WTC11 (cell line): ENCODE data around the gene MEGF6. TPM values are rescaled to one million over a fixed set of nuclear protein-coding genes. Genes with fewer than 3 reads are reported as not detected.

ENCODE experiments used
- ATAC-seq: fragments of 200-7000 bp; cut with Tn5 transposase; 2 replicates; pipeline ENCODE4 v1.10.0; 2021; ENCODE audit warnings: mild to moderate bottlenecking, moderate library complexity
- CTCF ChIA-PET: fragments of 300-600 bp; sonication (Branson Sonifier 250); formaldehyde crosslinking; loops from one replicate; lab custom pipeline; 2021; ENCODE audit warnings: antibody characterized with exemption; lab: Charles Lee
- POLR2A ChIA-PET: fragments of 350-600 bp; sonication (Branson Sonifier 250); formaldehyde crosslinking; loops from one replicate; lab custom pipeline; 2021; ENCODE audit warnings: antibody characterized with exemption; lab: Charles Lee
- DNase-seq: peaks from one replicate; pipeline ENCODE4 v3.0.0; 2021; ENCODE audit warnings: low spot score
- H3K27ac Mint-ChIP-seq: 2 replicates; pipeline ENCODE4 v1.8.0; 2021; ENCODE audit warnings: mixed read lengths
- H3K27me3 Mint-ChIP-seq: 2 replicates; pipeline ENCODE4 v1.8.0; 2021; ENCODE audit warnings: low read depth, mild to moderate bottlenecking, moderate library complexity, mixed read lengths
- H3K36me3 Mint-ChIP-seq: 2 replicates; pipeline ENCODE4 v1.8.0; 2021; ENCODE audit warnings: mixed read lengths
- H3K4me1 Mint-ChIP-seq: 2 replicates; pipeline ENCODE4 v1.8.0; 2022; ENCODE audit warnings: mixed read lengths
- H3K4me3 Mint-ChIP-seq: 2 replicates; pipeline ENCODE4 v1.8.0; 2021; ENCODE audit warnings: mild to moderate bottlenecking, moderate library complexity, mixed read lengths
- H3K9me3 Mint-ChIP-seq: 2 replicates; pipeline ENCODE4 v1.8.0; 2021; ENCODE audit warnings: mixed read lengths
- ATF1 ChIP-seq: sonication (generic); formaldehyde crosslinking; IDR thresholded peaks from 2 replicates; pipeline ENCODE4 v1.8.1; 2023; ENCODE audit warnings: mild to moderate bottlenecking, moderate library complexity, missing genetic modification reagents
- ATF3 ChIP-seq: sonication (generic); formaldehyde crosslinking; conservative IDR thresholded peaks from 2 replicates; pipeline ENCODE4 v1.8.1; 2022; ENCODE audit warnings: mild to moderate bottlenecking, missing genetic modification reagents
- CDX4 ChIP-seq: fragments of 250-450 bp; sonication (Bioruptor Pico); IDR thresholded peaks from 2 replicates; pipeline ENCODE4 v1.9.0; 2021; ENCODE audit warnings: moderate library complexity, mild to moderate bottlenecking, inconsistent platforms, borderline replicate concordance
- CTCF ChIP-seq: fragments of 200-600 bp; IDR thresholded peaks from 2 replicates; pipeline ENCODE4 v1.8.0; 2022; ENCODE audit warnings: antibody characterized with exemption
- ESRRA ChIP-seq: sonication (generic); formaldehyde crosslinking; IDR thresholded peaks from 2 replicates; pipeline ENCODE4 v1.8.1; 2022; ENCODE audit warnings: mild to moderate bottlenecking, missing genetic modification reagents, borderline replicate concordance
- KAT7 ChIP-seq: sonication (generic); formaldehyde crosslinking; IDR thresholded peaks from 2 replicates; pipeline ENCODE4 v1.8.1; 2023; ENCODE audit warnings: missing genetic modification reagents, mild to moderate bottlenecking, borderline replicate concordance
- MXD4 ChIP-seq: fragments of 250-450 bp; sonication (Bioruptor Pico); IDR thresholded peaks from 2 replicates; pipeline ENCODE4 v1.8.0; 2021; ENCODE audit warnings: mild to moderate bottlenecking, moderate library complexity, borderline replicate concordance
- MYBL2 ChIP-seq: sonication (generic); formaldehyde crosslinking; IDR thresholded peaks from 2 replicates; pipeline ENCODE4 v1.8.1; 2023; ENCODE audit warnings: mild to moderate bottlenecking, moderate library complexity, missing genetic modification reagents
- NFATC4 ChIP-seq: fragments of 250-450 bp; sonication (Bioruptor Pico); IDR thresholded peaks from 2 replicates; pipeline ENCODE4 v1.9.0; 2021; ENCODE audit warnings: mild to moderate bottlenecking
- NR1H2 ChIP-seq: sonication (generic); formaldehyde crosslinking; IDR thresholded peaks from 2 replicates; pipeline ENCODE4 v1.9.0; 2021; ENCODE audit warnings: mild to moderate bottlenecking, moderate library complexity, missing genetic modification reagents
- OVOL2 ChIP-seq: fragments of 250-450 bp; sonication (Bioruptor Pico); IDR thresholded peaks from 2 replicates; pipeline ENCODE4 v1.9.0; 2021; ENCODE audit warnings: mild to moderate bottlenecking, borderline replicate concordance
- SOX15 ChIP-seq: fragments of 250-450 bp; sonication (Bioruptor Pico); IDR thresholded peaks from 2 replicates; pipeline ENCODE4 v1.9.0; 2021; ENCODE audit warnings: mild to moderate bottlenecking
- SP1 ChIP-seq: sonication (generic); formaldehyde crosslinking; conservative IDR thresholded peaks from 2 replicates; pipeline ENCODE4 v1.8.1; 2022; ENCODE audit warnings: missing genetic modification reagents
- ZMAT4 ChIP-seq: fragments of 250-450 bp; sonication (Bioruptor Pico); IDR thresholded peaks from 2 replicates; pipeline ENCODE4 v1.9.0; 2021; ENCODE audit warnings: mild to moderate bottlenecking
- ZNF232 ChIP-seq: sonication (generic); formaldehyde crosslinking; IDR thresholded peaks from 2 replicates; pipeline ENCODE4 v1.8.0; 2022; ENCODE audit warnings: mild to moderate bottlenecking, missing genetic modification reagents
- ZSCAN18 ChIP-seq: fragments of 250-450 bp; sonication (Bioruptor Pico); IDR thresholded peaks from 2 replicates; pipeline ENCODE4 v2.1.2; 2022; ENCODE audit warnings: mild to moderate bottlenecking, moderate library complexity
- total RNA-seq: library from RNA; stranded (reverse); gene quantifications from 3 replicates; pipeline ENCODE4 v1.2.3, GENCODE V29; 2021
- TF ChIP-seq, protein P1 (sequence below): sonication (generic); formaldehyde crosslinking; IDR thresholded peaks from 2 replicates; pipeline ENCODE4 v1.8.1; 2022; ENCODE audit warnings: missing genetic modification reagents, borderline replicate concordance
- TF ChIP-seq, protein P2 (sequence below): sonication (generic); formaldehyde crosslinking; IDR thresholded peaks from 2 replicates; pipeline ENCODE4 v1.8.1; 2022; ENCODE audit warnings: low read depth, mild to moderate bottlenecking, moderate library complexity, missing genetic modification reagents, borderline replicate concordance
- TF ChIP-seq, protein P3 (sequence below): fragments of 250-450 bp; sonication (Bioruptor Pico); IDR thresholded peaks from 2 replicates; pipeline ENCODE4 v1.9.0; 2021; ENCODE audit warnings: mild to moderate bottlenecking, borderline replicate concordance
- TF ChIP-seq, protein P4 (sequence below): sonication (generic); formaldehyde crosslinking; IDR thresholded peaks from 2 replicates; pipeline ENCODE4 v1.8.1; 2022; ENCODE audit warnings: mild to moderate bottlenecking, missing genetic modification reagents, moderate library complexity, borderline replicate concordance

MEGF6 gene
- total RNA-seq, 1 experiment from 2014 or later, result 24.9 TPM

DNA sequence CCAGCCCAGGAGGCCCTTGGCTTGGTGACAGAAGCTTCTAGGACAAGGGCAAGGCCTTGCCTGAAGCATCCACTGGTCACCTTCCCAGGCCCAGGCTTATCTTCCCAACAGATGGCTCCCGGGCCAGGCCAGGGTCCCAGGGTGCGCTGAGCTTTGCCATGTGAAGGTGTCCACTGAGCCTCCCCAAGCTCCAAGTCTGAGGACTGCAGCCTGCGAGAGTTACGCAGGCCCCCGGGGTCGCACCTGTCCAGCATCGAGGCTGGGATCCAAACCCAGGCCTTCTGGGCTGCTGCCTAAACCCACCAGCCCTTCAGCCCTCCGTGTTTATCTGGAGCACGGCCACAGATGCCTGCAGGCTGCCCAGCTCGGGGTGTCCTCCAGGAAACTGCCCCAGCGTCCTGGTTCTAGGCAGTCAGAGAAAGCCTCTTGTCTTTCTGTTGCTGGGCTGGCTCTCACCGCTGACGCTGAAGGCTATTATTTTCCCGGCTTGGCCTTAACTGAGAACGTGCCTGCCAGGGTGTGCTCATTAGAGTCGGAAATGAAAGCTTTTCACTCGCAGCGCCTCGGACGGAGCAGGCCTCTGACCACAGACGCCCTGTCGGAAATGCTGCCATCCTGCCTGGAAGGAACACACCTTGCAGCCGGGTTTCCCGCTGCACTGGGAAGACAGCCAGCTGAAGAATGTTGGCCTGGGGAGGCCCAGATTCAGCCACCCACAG, 71.4 kb downstream of the MEGF6 start:
- TF ChIP-seq NR1H2 (CRISPR knock-in tag), result no peak
- no peak for TF ChIP-seq CDX4
- no peak for TF ChIP-seq OVOL2 (CRISPR knock-in tag)
- TF ChIP-seq ZMAT4 (CRISPR knock-in tag), result no peak
- TF ChIP-seq ATF3 (CRISPR knock-in tag), result no peak
- no peak for TF ChIP-seq ZSCAN18
- TF ChIP-seq ZNF232 (CRISPR knock-in tag), result no peak
- no peak for TF ChIP-seq ESRRA (CRISPR knock-in tag)
- TF ChIP-seq, protein P1, sequence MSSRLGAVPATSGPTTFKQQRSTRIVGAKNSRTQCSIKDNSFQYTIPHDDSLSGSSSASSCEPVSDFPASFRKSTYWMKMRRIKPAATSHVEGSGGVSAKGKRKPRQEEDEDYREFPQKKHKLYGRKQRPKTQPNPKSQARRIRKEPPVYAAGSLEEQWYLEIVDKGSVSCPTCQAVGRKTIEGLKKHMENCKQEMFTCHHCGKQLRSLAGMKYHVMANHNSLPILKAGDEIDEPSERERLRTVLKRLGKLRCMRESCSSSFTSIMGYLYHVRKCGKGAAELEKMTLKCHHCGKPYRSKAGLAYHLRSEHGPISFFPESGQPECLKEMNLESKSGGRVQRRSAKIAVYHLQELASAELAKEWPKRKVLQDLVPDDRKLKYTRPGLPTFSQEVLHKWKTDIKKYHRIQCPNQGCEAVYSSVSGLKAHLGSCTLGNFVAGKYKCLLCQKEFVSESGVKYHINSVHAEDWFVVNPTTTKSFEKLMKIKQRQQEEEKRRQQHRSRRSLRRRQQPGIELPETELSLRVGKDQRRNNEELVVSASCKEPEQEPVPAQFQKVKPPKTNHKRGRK, result no peak
- no peak for TF ChIP-seq CTCF
- TF ChIP-seq KAT7 (CRISPR knock-in tag), result no peak
- TF ChIP-seq, protein P2, sequence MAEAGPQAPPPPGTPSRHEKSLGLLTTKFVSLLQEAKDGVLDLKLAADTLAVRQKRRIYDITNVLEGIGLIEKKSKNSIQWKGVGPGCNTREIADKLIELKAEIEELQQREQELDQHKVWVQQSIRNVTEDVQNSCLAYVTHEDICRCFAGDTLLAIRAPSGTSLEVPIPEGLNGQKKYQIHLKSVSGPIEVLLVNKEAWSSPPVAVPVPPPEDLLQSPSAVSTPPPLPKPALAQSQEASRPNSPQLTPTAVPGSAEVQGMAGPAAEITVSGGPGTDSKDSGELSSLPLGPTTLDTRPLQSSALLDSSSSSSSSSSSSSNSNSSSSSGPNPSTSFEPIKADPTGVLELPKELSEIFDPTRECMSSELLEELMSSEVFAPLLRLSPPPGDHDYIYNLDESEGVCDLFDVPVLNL (CRISPR knock-in tag), result no peak
- no peak for TF ChIP-seq MYBL2
- TF ChIP-seq, protein P3, sequence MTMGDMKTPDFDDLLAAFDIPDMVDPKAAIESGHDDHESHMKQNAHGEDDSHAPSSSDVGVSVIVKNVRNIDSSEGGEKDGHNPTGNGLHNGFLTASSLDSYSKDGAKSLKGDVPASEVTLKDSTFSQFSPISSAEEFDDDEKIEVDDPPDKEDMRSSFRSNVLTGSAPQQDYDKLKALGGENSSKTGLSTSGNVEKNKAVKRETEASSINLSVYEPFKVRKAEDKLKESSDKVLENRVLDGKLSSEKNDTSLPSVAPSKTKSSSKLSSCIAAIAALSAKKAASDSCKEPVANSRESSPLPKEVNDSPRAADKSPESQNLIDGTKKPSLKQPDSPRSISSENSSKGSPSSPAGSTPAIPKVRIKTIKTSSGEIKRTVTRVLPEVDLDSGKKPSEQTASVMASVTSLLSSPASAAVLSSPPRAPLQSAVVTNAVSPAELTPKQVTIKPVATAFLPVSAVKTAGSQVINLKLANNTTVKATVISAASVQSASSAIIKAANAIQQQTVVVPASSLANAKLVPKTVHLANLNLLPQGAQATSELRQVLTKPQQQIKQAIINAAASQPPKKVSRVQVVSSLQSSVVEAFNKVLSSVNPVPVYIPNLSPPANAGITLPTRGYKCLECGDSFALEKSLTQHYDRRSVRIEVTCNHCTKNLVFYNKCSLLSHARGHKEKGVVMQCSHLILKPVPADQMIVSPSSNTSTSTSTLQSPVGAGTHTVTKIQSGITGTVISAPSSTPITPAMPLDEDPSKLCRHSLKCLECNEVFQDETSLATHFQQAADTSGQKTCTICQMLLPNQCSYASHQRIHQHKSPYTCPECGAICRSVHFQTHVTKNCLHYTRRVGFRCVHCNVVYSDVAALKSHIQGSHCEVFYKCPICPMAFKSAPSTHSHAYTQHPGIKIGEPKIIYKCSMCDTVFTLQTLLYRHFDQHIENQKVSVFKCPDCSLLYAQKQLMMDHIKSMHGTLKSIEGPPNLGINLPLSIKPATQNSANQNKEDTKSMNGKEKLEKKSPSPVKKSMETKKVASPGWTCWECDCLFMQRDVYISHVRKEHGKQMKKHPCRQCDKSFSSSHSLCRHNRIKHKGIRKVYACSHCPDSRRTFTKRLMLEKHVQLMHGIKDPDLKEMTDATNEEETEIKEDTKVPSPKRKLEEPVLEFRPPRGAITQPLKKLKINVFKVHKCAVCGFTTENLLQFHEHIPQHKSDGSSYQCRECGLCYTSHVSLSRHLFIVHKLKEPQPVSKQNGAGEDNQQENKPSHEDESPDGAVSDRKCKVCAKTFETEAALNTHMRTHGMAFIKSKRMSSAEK (CRISPR knock-in tag), result no peak
- no peak for TF ChIP-seq SP1 (CRISPR knock-in tag)
- no peak for TF ChIP-seq MXD4 (CRISPR knock-in tag)
- TF ChIP-seq NFATC4, result no peak
- TF ChIP-seq, protein P4, sequence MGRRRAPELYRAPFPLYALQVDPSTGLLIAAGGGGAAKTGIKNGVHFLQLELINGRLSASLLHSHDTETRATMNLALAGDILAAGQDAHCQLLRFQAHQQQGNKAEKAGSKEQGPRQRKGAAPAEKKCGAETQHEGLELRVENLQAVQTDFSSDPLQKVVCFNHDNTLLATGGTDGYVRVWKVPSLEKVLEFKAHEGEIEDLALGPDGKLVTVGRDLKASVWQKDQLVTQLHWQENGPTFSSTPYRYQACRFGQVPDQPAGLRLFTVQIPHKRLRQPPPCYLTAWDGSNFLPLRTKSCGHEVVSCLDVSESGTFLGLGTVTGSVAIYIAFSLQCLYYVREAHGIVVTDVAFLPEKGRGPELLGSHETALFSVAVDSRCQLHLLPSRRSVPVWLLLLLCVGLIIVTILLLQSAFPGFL (CRISPR knock-in tag), result no peak
- TF ChIP-seq ATF1 (CRISPR knock-in tag), result no peak
- TF ChIP-seq SOX15 (CRISPR knock-in tag), result no peak
- DNase-seq, result no peak
- Mint-ChIP-seq H3K27me3 (no peaks in the 10 kb centered on the region), H3K36me3 (no peaks in the 10 kb centered on the region), H3K4me3 (no peak overlapping the region), H3K27ac (no peak overlapping the region), H3K9me3 (no peaks in the 10 kb centered on the region), H3K4me1 (no peaks in the 10 kb centered on the region)
- POLR2A ChIA-PET, result no interaction called here
- CTCF ChIA-PET, result interaction anchor here (0.5 to 2.4 kb wide), 7 partner anchors 13 to 185 kb away, joined by 3 to 10 read pairs (median 5); no protein-coding TSS in a partner anchor
- no peak for ATAC-seq
